GM23338 (cell line): ENCODE results near the gene TOP2A. TPM values are rescaled to one million over a fixed set of nuclear protein-coding genes. Genes with fewer than 3 reads are reported as not detected.

Experiments
- ATAC-seq: fragments of 200-7000 bp; cut with Tn5 transposase; 3 replicates; pipeline ENCODE4 v1.9.1; 2020
- DNase-seq: peaks from one replicate; pipeline ENCODE4 v3.0.0-alpha.2; 2015; ENCODE audit warnings: low spot score
- H2AFZ ChIP-seq: fragments of 200-600 bp; sonication (generic); 2 replicates; pipeline ENCODE4 v1.8.0; 2016; ENCODE audit warnings: antibody characterized with exemption, mild to moderate bottlenecking, moderate library complexity
- H3F3A ChIP-seq: fragments of 200-600 bp; sonication (generic); replicated peaks from 2 replicates; pipeline ENCODE4 v1.8.0; 2017; ENCODE audit warnings: antibody characterized with exemption, mixed run types, low read depth
- H3K27ac ChIP-seq: fragments of 200-600 bp; sonication (generic); 2 replicates; pipeline ENCODE4 v1.6.1; 2016; ENCODE audit warnings: low read depth
- H3K27me3 ChIP-seq: fragments of 200-600 bp; sonication (generic); 2 replicates; pipeline ENCODE4 v1.8.0; 2016; ENCODE audit warnings: mild to moderate bottlenecking, mixed run types, moderate library complexity; ENCODE audit not compliant: insufficient read depth
- H3K36me3 ChIP-seq: fragments of 200-600 bp; sonication (generic); 2 replicates; pipeline ENCODE4 v1.8.0; 2016; ENCODE audit warnings: mild to moderate bottlenecking; ENCODE audit not compliant: insufficient read depth
- H3K4me1 ChIP-seq: fragments of 200-600 bp; sonication (generic); 2 replicates; pipeline ENCODE4 v1.8.0; 2016; ENCODE audit warnings: mild to moderate bottlenecking, moderate library complexity; ENCODE audit not compliant: insufficient read depth
- H3K4me2 ChIP-seq: fragments of 200-600 bp; sonication (generic); 2 replicates; pipeline ENCODE4 v1.7.1; 2017; ENCODE audit warnings: mixed run types
- H3K4me3 ChIP-seq: fragments of 200-600 bp; sonication (generic); 2 replicates; pipeline ENCODE4 v1.6.1; 2016; ENCODE audit warnings: mixed run types
- H3K79me2 ChIP-seq: fragments of 200-600 bp; sonication (generic); replicated peaks from 2 replicates; pipeline ENCODE4 v1.8.0; 2017; ENCODE audit warnings: mild to moderate bottlenecking; ENCODE audit not compliant: insufficient read depth
- H3K9me2 ChIP-seq: fragments of 200-600 bp; sonication (generic); 2 replicates; pipeline ENCODE4 v1.8.0; 2017; ENCODE audit not compliant: insufficient read depth
- H4K20me1 ChIP-seq: fragments of 200-600 bp; sonication (generic); replicated peaks from 2 replicates; pipeline ENCODE4 v1.8.0; 2017; ENCODE audit warnings: mild to moderate bottlenecking; ENCODE audit not compliant: insufficient read depth
- H3K27ac Mint-ChIP-seq: 2 replicates; pipeline ENCODE4 v1.8.0; 2020; ENCODE audit warnings: inconsistent platforms, mild to moderate bottlenecking, moderate library complexity, mixed read lengths
- H3K27me3 Mint-ChIP-seq: 3 replicates; pipeline ENCODE4 v1.8.0; 2022; ENCODE audit warnings: low read depth, mild to moderate bottlenecking, moderate library complexity, mixed read lengths, inconsistent platforms; ENCODE audit not compliant: insufficient read depth, poor library complexity
- H3K36me3 Mint-ChIP-seq: 3 replicates; pipeline ENCODE4 v1.8.0; 2021; ENCODE audit warnings: low read depth, mild to moderate bottlenecking, inconsistent platforms, moderate library complexity, mixed read lengths
- H3K4me1 Mint-ChIP-seq: 3 replicates; pipeline ENCODE4 v1.8.0; 2020; ENCODE audit warnings: mild to moderate bottlenecking, inconsistent platforms, mixed read lengths
- H3K4me3 Mint-ChIP-seq: 3 replicates; pipeline ENCODE4 v1.8.0; 2021; ENCODE audit warnings: moderate library complexity, mild to moderate bottlenecking, inconsistent platforms, mixed read lengths
- H3K9me3 Mint-ChIP-seq: 3 replicates; pipeline ENCODE4 v1.8.0; 2020; ENCODE audit warnings: moderate library complexity, mild to moderate bottlenecking, inconsistent platforms, mixed read lengths
- CREB1 ChIP-seq: fragments of 250-450 bp; sonication (Bioruptor Pico); IDR thresholded peaks from 2 replicates; pipeline ENCODE4 v1.5.0; 2020; ENCODE audit warnings: low read depth, mild to moderate bottlenecking, moderate library complexity
- CTCF ChIP-seq, 2 experiments: fragments of 200-600 bp in 1 of 2; sonication (generic) in 1 of 2; conservative IDR thresholded peaks; 2 replicates each; pipeline versions ENCODE4 v1.5.1 to v1.6.1; 2016 to 2017; ENCODE audit warnings: antibody characterized with exemption in 2 of 2, low read depth in 2 of 2, mild to moderate bottlenecking in 2 of 2, moderate library complexity in 1 of 2
- ETS1 ChIP-seq: IDR thresholded peaks from 2 replicates; pipeline ENCODE4 v1.6.1; 2016; ENCODE audit warnings: antibody characterized with exemption
- EZH2 ChIP-seq: fragments of 200-600 bp; sonication (generic); IDR thresholded peaks from one replicate; pipeline ENCODE4 v1.8.0; 2017; ENCODE audit warnings: antibody characterized with exemption, mild to moderate bottlenecking, low read depth; ENCODE audit not compliant: unreplicated experiment
- EZH2phosphoT487 ChIP-seq: fragments of 200-600 bp; sonication (generic); IDR thresholded peaks from one replicate; pipeline ENCODE4 v1.8.1; 2018; ENCODE audit warnings: antibody characterized with exemption; ENCODE audit not compliant: unreplicated experiment
- JUNB ChIP-seq: IDR thresholded peaks from one replicate; pipeline ENCODE4 v1.6.1; 2016; ENCODE audit warnings: antibody characterized with exemption; ENCODE audit not compliant: unreplicated experiment
- NANOG ChIP-seq: IDR thresholded peaks from 2 replicates; pipeline ENCODE4 v1.6.1; 2016; ENCODE audit warnings: antibody characterized with exemption, borderline replicate concordance
- POLR2AphosphoS5 ChIP-seq: IDR thresholded peaks from 2 replicates; pipeline ENCODE4 v1.6.1; 2016; ENCODE audit warnings: antibody characterized with exemption, low read depth
- REST ChIP-seq: IDR thresholded peaks from one replicate; pipeline ENCODE4 v1.6.1; 2018; ENCODE audit warnings: antibody characterized with exemption; ENCODE audit not compliant: unreplicated experiment
- STAT1 ChIP-seq: IDR thresholded peaks from one replicate; pipeline ENCODE4 v1.6.1; 2016; ENCODE audit warnings: antibody characterized with exemption; ENCODE audit not compliant: unreplicated experiment
- ZNF114 ChIP-seq: fragments of 250-450 bp; sonication (Bioruptor Pico); IDR thresholded peaks from 2 replicates; pipeline ENCODE4 v1.5.0; 2020; ENCODE audit warnings: mild to moderate bottlenecking, moderate library complexity
- ZNF331 ChIP-seq: fragments of 250-450 bp; sonication (Bioruptor Pico); IDR thresholded peaks from 2 replicates; pipeline ENCODE4 v1.5.0; 2020; ENCODE audit warnings: low read depth, mild to moderate bottlenecking, moderate library complexity
- ZNF462 ChIP-seq: fragments of 250-450 bp; sonication (Bioruptor Pico); IDR thresholded peaks from 2 replicates; pipeline ENCODE4 v1.5.0; 2020; ENCODE audit warnings: mild to moderate bottlenecking, moderate library complexity
- polyA plus RNA-seq: library from polyadenylated mRNA; unstranded; fragments of >200 nt; fragmentation: Nextera tagmentation; extraction: Ambion mirVana; gene quantifications from 2 replicates; pipeline ENCODE4 v1.2.1, GENCODE V29; 2016
- total RNA-seq: library from RNA; depleted of rRNA; stranded (reverse); fragments of >200 nt; shearing (Covaris generic); gene quantifications from 2 replicates; pipeline ENCODE4 v1.2.3, GENCODE V29; 2014

The TOP2A gene
- total and polyA plus RNA-seq, 2 experiments from 2014 or later, result 263 to 442 TPM

GRCh38 chr17:40425741-40426140 is 8.0 kb upstream of the TOP2A start:
- H3K4me1 Mint-ChIP-seq, result peaks cover 31% of the 10 kb centered on the region
- Histone ChIP-seq H3K79me2 (no peaks in the 10 kb centered on the region), H2AFZ (peak overlapping the region; percentile 78; the same call in 1 of the 2 replicates), H3K4me2 (no peak overlapping the region; the same call in 1 of the 2 replicates), H4K20me1 (no peaks in the 10 kb centered on the region), H3K4me3 (no peak overlapping the region), H3F3A (peaks cover 3% of the 10 kb centered on the region; the same call in 1 of the 2 replicates), H3K36me3 (no peaks in the 10 kb centered on the region), H3K4me1 (peaks cover 22% of the 10 kb centered on the region), H3K9me2 (no peaks in the 10 kb centered on the region), H3K27me3 (no peaks in the 10 kb centered on the region), H3K27ac (no peak overlapping the region)
- no peak overlapping the region for H3K4me3 Mint-ChIP-seq
- peaks cover 5% of the 10 kb centered on the region; the same call in 1 of the 3 replicates for H3K36me3 Mint-ChIP-seq
- TF ChIP-seq JUNB, result no peak
- TF ChIP-seq ZNF462 (CRISPR knock-in tag), result no peak
- no peak for TF ChIP-seq ZNF331
- TF ChIP-seq EZH2phosphoT487, result no peak
- TF ChIP-seq REST, result no peak
- TF ChIP-seq ZNF114 (CRISPR knock-in tag), result no peak
- no peak for TF ChIP-seq NANOG
- no peak for TF ChIP-seq STAT1
- no peak for TF ChIP-seq ETS1
- no peak for TF ChIP-seq CREB1 (CRISPR knock-in tag)
- TF ChIP-seq EZH2, result no peak
- no peak for TF ChIP-seq POLR2AphosphoS5
- TF ChIP-seq CTCF (conservative IDR thresholded peaks at IDR 0.05; ENCODE audit: low read depth in 2 of 2), result no peak
- H3K27ac Mint-ChIP-seq, result no peak overlapping the region
- no peak for ATAC-seq
- H3K9me3 Mint-ChIP-seq, result peaks cover 9% of the 10 kb centered on the region
- no peak for DNase-seq
- H3K27me3 Mint-ChIP-seq, result peaks cover 14% of the 10 kb centered on the region
